Measurements from ENCODE around the gene ITIH4.

DNA sequence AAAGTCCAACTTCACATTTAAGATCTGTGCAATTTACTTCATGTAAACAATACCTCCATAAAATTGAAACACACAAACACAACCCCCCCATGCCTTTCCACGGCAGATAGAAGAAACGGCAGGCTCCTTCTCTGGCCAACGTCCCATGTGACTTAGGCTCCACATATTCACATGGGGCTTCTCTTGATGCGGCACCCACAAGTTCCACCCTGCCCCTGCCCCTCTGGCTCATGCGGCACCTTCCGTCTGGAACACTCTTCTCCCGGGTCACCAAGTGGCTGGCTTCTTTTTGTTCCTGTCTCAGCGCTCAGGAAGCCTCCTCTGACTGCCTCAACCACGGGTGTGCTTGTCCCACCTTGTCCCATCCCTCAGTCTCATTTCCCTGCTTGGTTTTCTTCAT, 41.3 kb upstream of the ITIH4 start:
- TF ChIP-seq, protein P1, sequence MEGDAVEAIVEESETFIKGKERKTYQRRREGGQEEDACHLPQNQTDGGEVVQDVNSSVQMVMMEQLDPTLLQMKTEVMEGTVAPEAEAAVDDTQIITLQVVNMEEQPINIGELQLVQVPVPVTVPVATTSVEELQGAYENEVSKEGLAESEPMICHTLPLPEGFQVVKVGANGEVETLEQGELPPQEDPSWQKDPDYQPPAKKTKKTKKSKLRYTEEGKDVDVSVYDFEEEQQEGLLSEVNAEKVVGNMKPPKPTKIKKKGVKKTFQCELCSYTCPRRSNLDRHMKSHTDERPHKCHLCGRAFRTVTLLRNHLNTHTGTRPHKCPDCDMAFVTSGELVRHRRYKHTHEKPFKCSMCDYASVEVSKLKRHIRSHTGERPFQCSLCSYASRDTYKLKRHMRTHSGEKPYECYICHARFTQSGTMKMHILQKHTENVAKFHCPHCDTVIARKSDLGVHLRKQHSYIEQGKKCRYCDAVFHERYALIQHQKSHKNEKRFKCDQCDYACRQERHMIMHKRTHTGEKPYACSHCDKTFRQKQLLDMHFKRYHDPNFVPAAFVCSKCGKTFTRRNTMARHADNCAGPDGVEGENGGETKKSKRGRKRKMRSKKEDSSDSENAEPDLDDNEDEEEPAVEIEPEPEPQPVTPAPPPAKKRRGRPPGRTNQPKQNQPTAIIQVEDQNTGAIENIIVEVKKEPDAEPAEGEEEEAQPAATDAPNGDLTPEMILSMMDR (IDR thresholded peaks at IDR 0.05), result no peak
- TF ChIP-seq POLR2A (IDR thresholded peaks at IDR 0.05), result no peak
